DOHH2 (cell line): ENCODE data around the gene ZNF780A.

ENCODE experiments used
- H3F3A ChIP-seq: fragments of 200-600 bp; sonication (generic), shearing (Covaris generic); 2 replicates; pipeline ENCODE4 v1.6.0; 2016; ENCODE audit warnings: antibody characterized with exemption, mild to moderate bottlenecking; ENCODE audit not compliant: control insufficient read depth, insufficient read depth
- H3K27ac ChIP-seq: fragments of 200-600 bp; sonication (generic); 2 replicates; pipeline ENCODE4 v1.5.1; 2014; ENCODE audit warnings: low read depth, mild to moderate bottlenecking, low read length, moderate library complexity
- H3K27me3 ChIP-seq: fragments of 200-600 bp; sonication (generic); 2 replicates; pipeline ENCODE4 v1.6.1; 2014; ENCODE audit warnings: mild to moderate bottlenecking, low read length, mixed read lengths; ENCODE audit not compliant: control insufficient read depth
- H3K36me3 ChIP-seq: fragments of 200-600 bp; sonication (generic); 2 replicates; pipeline ENCODE4 v1.6.1; 2014; ENCODE audit warnings: mild to moderate bottlenecking, low read length, moderate library complexity, mixed read lengths; ENCODE audit not compliant: control insufficient read depth
- H3K4me1 ChIP-seq: fragments of 200-600 bp; sonication (generic); 2 replicates; pipeline ENCODE4 v1.6.1; 2014; ENCODE audit warnings: mild to moderate bottlenecking, low read length, mixed read lengths; ENCODE audit not compliant: control insufficient read depth
- H3K4me2 ChIP-seq: fragments of 200-600 bp; sonication (generic); 2 replicates; pipeline ENCODE4 v1.6.0; 2014; ENCODE audit warnings: mild to moderate bottlenecking, low read length, moderate library complexity
- H3K4me3 ChIP-seq: fragments of 200-600 bp; sonication (generic); 2 replicates; pipeline ENCODE4 v1.5.1; 2014; ENCODE audit warnings: mild to moderate bottlenecking, low read length, mixed read lengths
- H3K79me2 ChIP-seq: fragments of 200-600 bp; sonication (generic); 2 replicates; pipeline ENCODE4 v1.6.1; 2014; ENCODE audit warnings: mild to moderate bottlenecking, low read length, mixed read lengths; ENCODE audit not compliant: control insufficient read depth
- H3K9me2 ChIP-seq: fragments of 200-600 bp; sonication (generic); replicated peaks from 2 replicates; pipeline ENCODE4 v1.6.1; 2014; ENCODE audit warnings: mild to moderate bottlenecking, low read length, mixed read lengths; ENCODE audit not compliant: control insufficient read depth
- H3K9me3 ChIP-seq: fragments of 200-600 bp; sonication (generic); 2 replicates; pipeline ENCODE4 v1.6.1; 2014; ENCODE audit warnings: antibody characterized with exemption, low read length, mixed read lengths; ENCODE audit not compliant: control insufficient read depth, insufficient read depth
- H4K20me1 ChIP-seq: fragments of 200-600 bp; sonication (generic); 2 replicates; pipeline ENCODE4 v1.6.0; 2014; ENCODE audit warnings: low read depth, mild to moderate bottlenecking, antibody characterized with exemption, low read length, moderate library complexity; ENCODE audit not compliant: control insufficient read depth, insufficient read depth
- EZH2phosphoT487 ChIP-seq: fragments of 200-600 bp; sonication (generic); IDR thresholded peaks from 2 replicates; pipeline ENCODE4 v1.6.1; 2017; ENCODE audit warnings: borderline replicate concordance, mild to moderate bottlenecking, antibody characterized with exemption, low read length, moderate library complexity, mixed read lengths
- TF ChIP-seq, protein P1 (sequence below): fragments of 200-600 bp; sonication (generic); IDR thresholded peaks from one replicate; pipeline ENCODE4 v1.5.1; 2014; ENCODE audit warnings: antibody characterized with exemption, mild to moderate bottlenecking, low read depth, low read length; ENCODE audit not compliant: poor library complexity, severe bottlenecking

Gene ZNF780A

GRCh38 chr19:40134866-40135265 lies 44.1 kb upstream of the ZNF780A start:
- H3K9me2 ChIP-seq, result no peaks in the 10 kb centered on the region
- H4K20me1 ChIP-seq, result no peaks in the 10 kb centered on the region
- no peak overlapping the region for H3K27ac ChIP-seq
- H3K9me3 ChIP-seq, result no peaks in the 10 kb centered on the region; the same call in 1 of the 2 replicates
- H3K4me1 ChIP-seq, result no peaks in the 10 kb centered on the region
- H3K36me3 ChIP-seq, result no peaks in the 10 kb centered on the region
- H3K4me3 ChIP-seq, result no peak overlapping the region
- H3K27me3 ChIP-seq, result peaks cover 24% of the 10 kb centered on the region
- H3K79me2 ChIP-seq, result no peaks in the 10 kb centered on the region
- no peaks in the 10 kb centered on the region for H3F3A ChIP-seq
- TF ChIP-seq, protein P1, sequence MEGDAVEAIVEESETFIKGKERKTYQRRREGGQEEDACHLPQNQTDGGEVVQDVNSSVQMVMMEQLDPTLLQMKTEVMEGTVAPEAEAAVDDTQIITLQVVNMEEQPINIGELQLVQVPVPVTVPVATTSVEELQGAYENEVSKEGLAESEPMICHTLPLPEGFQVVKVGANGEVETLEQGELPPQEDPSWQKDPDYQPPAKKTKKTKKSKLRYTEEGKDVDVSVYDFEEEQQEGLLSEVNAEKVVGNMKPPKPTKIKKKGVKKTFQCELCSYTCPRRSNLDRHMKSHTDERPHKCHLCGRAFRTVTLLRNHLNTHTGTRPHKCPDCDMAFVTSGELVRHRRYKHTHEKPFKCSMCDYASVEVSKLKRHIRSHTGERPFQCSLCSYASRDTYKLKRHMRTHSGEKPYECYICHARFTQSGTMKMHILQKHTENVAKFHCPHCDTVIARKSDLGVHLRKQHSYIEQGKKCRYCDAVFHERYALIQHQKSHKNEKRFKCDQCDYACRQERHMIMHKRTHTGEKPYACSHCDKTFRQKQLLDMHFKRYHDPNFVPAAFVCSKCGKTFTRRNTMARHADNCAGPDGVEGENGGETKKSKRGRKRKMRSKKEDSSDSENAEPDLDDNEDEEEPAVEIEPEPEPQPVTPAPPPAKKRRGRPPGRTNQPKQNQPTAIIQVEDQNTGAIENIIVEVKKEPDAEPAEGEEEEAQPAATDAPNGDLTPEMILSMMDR, result no peak
- TF ChIP-seq EZH2phosphoT487, result no peak
- H3K4me2 ChIP-seq, result no peak overlapping the region

- Histone ChIP-seq H3K79me2 (no peaks in the 10 kb centered on the region), H3K9me3 (no peaks in the 10 kb centered on the region; the same call in 1 of the 2 replicates), H3F3A (no peaks in the 10 kb centered on the region), H3K36me3 (no peaks in the 10 kb centered on the region), H3K27ac (no peak overlapping the region), H3K4me2 (no peak overlapping the region), H3K4me1 (no peaks in the 10 kb centered on the region), H3K27me3 (peaks cover 24% of the 10 kb centered on the region), H4K20me1 (no peaks in the 10 kb centered on the region), H3K4me3 (no peak overlapping the region), H3K9me2 (no peaks in the 10 kb centered on the region)
- TF ChIP-seq, protein P1, result no peak
- TF ChIP-seq EZH2phosphoT487, result no peak
Observed at GRCh38 chr19:40133491-40133890, 42.7 kb upstream of the ZNF780A start.

GRCh38 chr19:40130013-40130412 lies 39.3 kb upstream of the ZNF780A start:
- H3K79me2 ChIP-seq, result no peaks in the 10 kb centered on the region
- no peaks in the 10 kb centered on the region for H3K9me2 ChIP-seq
- H3K4me2 ChIP-seq, result no peak overlapping the region
- TF ChIP-seq, protein P1, result no peak
- TF ChIP-seq EZH2phosphoT487, result no peak
- no peaks in the 10 kb centered on the region for H4K20me1 ChIP-seq
- H3K4me1 ChIP-seq, result no peaks in the 10 kb centered on the region
- H3K27ac ChIP-seq, result no peak overlapping the region
- H3K27me3 ChIP-seq, result peaks cover 10% of the 10 kb centered on the region
- H3F3A ChIP-seq, result no peaks in the 10 kb centered on the region
- no peaks in the 10 kb centered on the region; the same call in 1 of the 2 replicates for H3K9me3 ChIP-seq
- no peaks in the 10 kb centered on the region for H3K36me3 ChIP-seq
- no peak overlapping the region for H3K4me3 ChIP-seq

DNA sequence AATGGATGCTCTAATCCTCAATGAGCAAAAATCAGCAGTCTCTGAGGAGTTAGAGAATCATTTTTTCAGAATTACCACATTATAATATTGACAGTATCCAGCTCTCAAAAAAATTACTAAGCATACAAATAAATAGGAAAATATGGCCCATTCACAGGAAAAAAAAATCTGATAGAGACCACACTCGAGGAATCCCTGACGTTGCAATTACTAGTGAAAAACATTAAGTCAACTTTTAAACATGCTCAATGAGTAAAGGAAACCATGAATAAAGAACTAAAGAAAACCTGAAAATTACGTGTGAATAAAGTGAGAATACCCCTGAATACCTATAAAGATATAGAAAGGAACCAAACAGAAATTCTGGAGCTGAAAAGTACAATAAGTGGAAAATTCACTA lies 38.7 kb upstream of the ZNF780A start:
- TF ChIP-seq EZH2phosphoT487, result no peak
- TF ChIP-seq, protein P1, result no peak
- Histone ChIP-seq H3K9me2 (no peaks in the 10 kb centered on the region), H3K79me2 (no peaks in the 10 kb centered on the region), H3K4me2 (no peak overlapping the region), H4K20me1 (no peaks in the 10 kb centered on the region), H3K9me3 (no peaks in the 10 kb centered on the region; the same call in 1 of the 2 replicates), H3K27ac (no peak overlapping the region), H3K36me3 (no peaks in the 10 kb centered on the region), H3K4me3 (no peak overlapping the region), H3K27me3 (peaks cover 10% of the 10 kb centered on the region), H3K4me1 (no peaks in the 10 kb centered on the region), H3F3A (no peaks in the 10 kb centered on the region)
